SU-DHL-6 (cell line): ENCODE measurements around the gene MFNG.

Experiments used
- EZH2phosphoT487 ChIP-seq: fragments of 200-600 bp; sonication (generic), shearing (Covaris generic); conservative IDR thresholded peaks from 2 replicates; pipeline ENCODE4 v1.6.1; 2018; ENCODE audit warnings: mild to moderate bottlenecking, antibody characterized with exemption, low read length, moderate library complexity, mixed read lengths
- TF ChIP-seq, protein P1 (sequence below): fragments of 200-600 bp; sonication (generic); IDR thresholded peaks from one replicate; pipeline ENCODE4 v1.5.1; 2017; ENCODE audit warnings: antibody characterized with exemption, mild to moderate bottlenecking, low read length, moderate library complexity; ENCODE audit not compliant: insufficient read depth, poor library complexity, severe bottlenecking

- TF ChIP-seq, protein P1, sequence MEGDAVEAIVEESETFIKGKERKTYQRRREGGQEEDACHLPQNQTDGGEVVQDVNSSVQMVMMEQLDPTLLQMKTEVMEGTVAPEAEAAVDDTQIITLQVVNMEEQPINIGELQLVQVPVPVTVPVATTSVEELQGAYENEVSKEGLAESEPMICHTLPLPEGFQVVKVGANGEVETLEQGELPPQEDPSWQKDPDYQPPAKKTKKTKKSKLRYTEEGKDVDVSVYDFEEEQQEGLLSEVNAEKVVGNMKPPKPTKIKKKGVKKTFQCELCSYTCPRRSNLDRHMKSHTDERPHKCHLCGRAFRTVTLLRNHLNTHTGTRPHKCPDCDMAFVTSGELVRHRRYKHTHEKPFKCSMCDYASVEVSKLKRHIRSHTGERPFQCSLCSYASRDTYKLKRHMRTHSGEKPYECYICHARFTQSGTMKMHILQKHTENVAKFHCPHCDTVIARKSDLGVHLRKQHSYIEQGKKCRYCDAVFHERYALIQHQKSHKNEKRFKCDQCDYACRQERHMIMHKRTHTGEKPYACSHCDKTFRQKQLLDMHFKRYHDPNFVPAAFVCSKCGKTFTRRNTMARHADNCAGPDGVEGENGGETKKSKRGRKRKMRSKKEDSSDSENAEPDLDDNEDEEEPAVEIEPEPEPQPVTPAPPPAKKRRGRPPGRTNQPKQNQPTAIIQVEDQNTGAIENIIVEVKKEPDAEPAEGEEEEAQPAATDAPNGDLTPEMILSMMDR, result no peak
- TF ChIP-seq EZH2phosphoT487, result no peak
These were observed 32.5 kb downstream of the MFNG start for GRCh38 chr22:37453696-37454095.
